Measurements from ENCODE around the gene TUFM.
A peak's percentile ranks its signal among the peaks of the same experiment; 100 is the strongest.
"Not testable (repeated sequence)": the region's sequence is repeated elsewhere in the genome, so short reads cannot be mapped to it uniquely, and the experiment has no call there.

The TUFM gene

GRCh38 chr16:28823291-28823872 is 22.8 kb downstream of the TUFM start:
- H3K4me3 ChIP-seq (ENCODE audit: low read depth, low read length) = peak overlapping the region; percentile 94
- DNase-seq = no peak
- H3K36me3 ChIP-seq (replicated peaks) = peaks cover 31% of the 10 kb centered on the region
- H3K27me3 ChIP-seq (replicated peaks) = no peaks in the 10 kb centered on the region
- peak overlapping the region; percentile 91 for H3K27ac ChIP-seq
- TF ChIP-seq CTCF (IDR thresholded peaks at IDR 0.05; ENCODE audit: low read depth, low read length, missing control alignments) = no peak
- in situ Hi-C loops (cut with HindIII; ENCODE audit: low pct_ligation_motif_present, low sequenced_read_pairs) = no loop called here

GRCh38 chr16:28822520-28823290 is 23.4 kb downstream of the TUFM start, which contains the start of gene ATXN2L:
ATXN2L (plus strand) TSS chr16:28822999; CDS start chr16:28823260, 261 bp downstream.
- in situ Hi-C loops (cut with HindIII; ENCODE audit: low pct_ligation_motif_present, low sequenced_read_pairs) = no loop called here
- peaks cover 25% of the 10 kb centered on the region for H3K36me3 ChIP-seq (replicated peaks)
- peak; percentile 88 for DNase-seq
- H3K4me3 ChIP-seq (ENCODE audit: low read depth, low read length) = peak within 1 kb of the TSS; percentile 94
- H3K27ac ChIP-seq = peak within 1 kb of the TSS; percentile 91
- no peaks in the 10 kb centered on the region for H3K27me3 ChIP-seq (replicated peaks)
- no peak for TF ChIP-seq CTCF (IDR thresholded peaks at IDR 0.05; ENCODE audit: low read depth, low read length, missing control alignments)

GRCh38 chr16:28821874-28822519 is 24.2 kb downstream of the TUFM start:
- no peak for TF ChIP-seq CTCF (IDR thresholded peaks at IDR 0.05; ENCODE audit: low read depth, low read length, missing control alignments)
- peak overlapping the region; percentile 91 for H3K27ac ChIP-seq
- peak overlapping the region; percentile 94 for H3K4me3 ChIP-seq (ENCODE audit: low read depth, low read length)
- no peaks in the 10 kb centered on the region for H3K27me3 ChIP-seq (replicated peaks)
- peak; percentile 0 for DNase-seq
- peaks cover 18% of the 10 kb centered on the region for H3K36me3 ChIP-seq (replicated peaks)
- in situ Hi-C loops (cut with HindIII; ENCODE audit: low pct_ligation_motif_present, low sequenced_read_pairs) = no loop called here

GRCh38 chr16:28820546-28820945 is 25.6 kb downstream of the TUFM start:
- in situ Hi-C loops (cut with HindIII; ENCODE audit: low pct_ligation_motif_present, low sequenced_read_pairs); H3K27me3 ChIP-seq (replicated peaks); H3K4me3 ChIP-seq (ENCODE audit: low read depth, low read length); DNase-seq; H3K27ac ChIP-seq; H3K36me3 ChIP-seq (replicated peaks): not testable (repeated sequence)

GRCh38 chr16:28820016-28820415 is 26.1 kb downstream of the TUFM start:
- Histone ChIP-seq H3K4me3 (ENCODE audit: low read depth, low read length) (no peak overlapping the region), H3K27me3 (replicated peaks) (no peaks in the 10 kb centered on the region), H3K27ac (no peak overlapping the region), H3K36me3 (replicated peaks) (peaks cover 4% of the 10 kb centered on the region)
- no peak for DNase-seq
- TF ChIP-seq CTCF (IDR thresholded peaks at IDR 0.05; ENCODE audit: low read depth, low read length, missing control alignments) = no peak
- in situ Hi-C loops (cut with HindIII; ENCODE audit: low pct_ligation_motif_present, low sequenced_read_pairs) = no loop called here

GRCh38 chr16:28807445-28808120 is 38.6 kb downstream of the TUFM start:
- H3K27ac ChIP-seq; H3K4me3 ChIP-seq (ENCODE audit: low read depth, low read length); H3K36me3 ChIP-seq (replicated peaks); DNase-seq; H3K27me3 ChIP-seq (replicated peaks); in situ Hi-C loops (cut with HindIII; ENCODE audit: low pct_ligation_motif_present, low sequenced_read_pairs): not testable (repeated sequence)

Data from brain microvascular endothelial cell (primary cell).